ENCODE data around the gene ST6GAL1. TPM values are rescaled to one million over a fixed set of nuclear protein-coding genes. Genes with fewer than 3 reads are reported as not detected.

ST6GAL1 gene
- total RNA-seq, 1 experiment from 2014 or later: 15.6 TPM

DNA sequence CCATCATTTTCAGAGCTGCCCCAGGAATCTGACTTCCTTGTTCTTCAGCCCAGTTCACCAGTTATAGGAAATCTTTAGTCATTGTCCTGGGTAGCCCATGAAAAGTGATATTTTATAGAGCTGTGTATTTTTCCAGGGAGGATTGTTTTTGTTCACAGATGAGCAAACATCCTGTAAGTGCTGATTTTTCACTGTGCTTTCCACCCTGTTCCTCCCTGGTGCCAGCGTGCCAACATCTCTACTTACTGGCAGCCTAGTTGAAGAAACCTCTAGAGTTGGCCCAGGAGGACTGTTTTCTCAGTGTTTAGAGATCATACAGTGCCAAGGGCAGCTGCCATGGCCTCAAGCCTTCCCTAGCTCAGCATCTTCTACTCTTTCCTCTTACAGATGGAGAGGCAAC, 41.3 kb downstream of the ST6GAL1 start:
- POLR2A ChIA-PET: no interaction called here
- Histone ChIP-seq H3K36me3 (ENCODE audit: control insufficient read depth in 1 of 2, insufficient read depth in 2 of 2, low read length in 2 of 2) (peaks cover 0 to 2% of the 10 kb centered on the region in 2 experiments; a peak in 1 of 4 replicates), H3K9me3 (ENCODE audit: control insufficient read depth in 1 of 2, insufficient read depth in 1 of 2, low read depth in 1 of 2, low read length in 2 of 2) (no peaks in the 10 kb centered on the region), H3K9ac (ENCODE audit: low read length) (no peak overlapping the region), H3K4me2 (ENCODE audit: low read length) (no peak overlapping the region), H3K9me2 (ENCODE audit: insufficient read depth) (no peaks in the 10 kb centered on the region), H3K27me3 (ENCODE audit: insufficient read depth, low read length) (no peaks in the 10 kb centered on the region), H3K4me3 (replicated peaks in 1 of 2; ENCODE audit: low read depth in 1 of 2, low read length in 2 of 2) (no peak overlapping the region), H3K27ac (ENCODE audit: low read depth, low read length) (no peak overlapping the region), H2AFZ (ENCODE audit: low read depth, low read length, poor library complexity, severe bottlenecking) (no peak overlapping the region), H3K79me2 (ENCODE audit: insufficient read depth, low read length) (no peaks in the 10 kb centered on the region), H3K4me1 (ENCODE audit: control insufficient read depth in 1 of 2, insufficient read depth in 2 of 2, low read length in 2 of 2) (no peaks in the 10 kb centered on the region), H4K20me1 (ENCODE audit: insufficient read depth) (no peaks in the 10 kb centered on the region)
- CTCF ChIA-PET: interaction anchor here (1.5 kb wide), 1 partner anchor 122 kb away, joined by 3 read pairs; no protein-coding TSS in a partner anchor
- TF ChIP-seq POLR2AphosphoS5 (IDR thresholded peaks at IDR 0.05; ENCODE audit: low read depth, low read length) (no peak), EGR1 (IDR thresholded peaks at IDR 0.05; ENCODE audit: low read depth) (no peak), EZH2phosphoT487 (IDR thresholded peaks at IDR 0.05; ENCODE audit: borderline replicate concordance) (no peak), EZH2 (IDR thresholded peaks at IDR 0.05) (no peak), SIN3A (IDR thresholded peaks at IDR 0.05; ENCODE audit: low read depth) (no peak), FOSL1 (IDR thresholded peaks at IDR 0.05; ENCODE audit: low read depth) (no peak), ZNF274 (IDR thresholded peaks at IDR 0.05; ENCODE audit: low read depth, low read length) (no peak), CEBPB (IDR thresholded peaks at IDR 0.05; ENCODE audit: low read depth) (no peak)
- TF ChIP-seq, protein P1, sequence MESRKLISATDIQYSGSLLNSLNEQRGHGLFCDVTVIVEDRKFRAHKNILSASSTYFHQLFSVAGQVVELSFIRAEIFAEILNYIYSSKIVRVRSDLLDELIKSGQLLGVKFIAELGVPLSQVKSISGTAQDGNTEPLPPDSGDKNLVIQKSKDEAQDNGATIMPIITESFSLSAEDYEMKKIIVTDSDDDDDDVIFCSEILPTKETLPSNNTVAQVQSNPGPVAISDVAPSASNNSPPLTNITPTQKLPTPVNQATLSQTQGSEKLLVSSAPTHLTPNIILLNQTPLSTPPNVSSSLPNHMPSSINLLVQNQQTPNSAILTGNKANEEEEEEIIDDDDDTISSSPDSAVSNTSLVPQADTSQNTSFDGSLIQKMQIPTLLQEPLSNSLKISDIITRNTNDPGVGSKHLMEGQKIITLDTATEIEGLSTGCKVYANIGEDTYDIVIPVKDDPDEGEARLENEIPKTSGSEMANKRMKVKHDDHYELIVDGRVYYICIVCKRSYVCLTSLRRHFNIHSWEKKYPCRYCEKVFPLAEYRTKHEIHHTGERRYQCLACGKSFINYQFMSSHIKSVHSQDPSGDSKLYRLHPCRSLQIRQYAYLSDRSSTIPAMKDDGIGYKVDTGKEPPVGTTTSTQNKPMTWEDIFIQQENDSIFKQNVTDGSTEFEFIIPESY (IDR thresholded peaks at IDR 0.05; ENCODE audit: extremely low read depth, insufficient replicate concordance, low read length): no peak
- ATAC-seq (no peak), DNase-seq (ENCODE audit: low read depth, low spot score) (no peak)
- RAD21 ChIA-PET (ENCODE audit: low non-redundant PET in 1 of 2, low total read pairs in 2 of 2, uncharacterized antibody in 2 of 2, unreplicated experiment in 2 of 2): no interaction called here
- intact Hi-C loops (cut with micrococcal nuclease): no loop called here
- BruUV-seq (replicated peaks): no TSS peak

DNA sequence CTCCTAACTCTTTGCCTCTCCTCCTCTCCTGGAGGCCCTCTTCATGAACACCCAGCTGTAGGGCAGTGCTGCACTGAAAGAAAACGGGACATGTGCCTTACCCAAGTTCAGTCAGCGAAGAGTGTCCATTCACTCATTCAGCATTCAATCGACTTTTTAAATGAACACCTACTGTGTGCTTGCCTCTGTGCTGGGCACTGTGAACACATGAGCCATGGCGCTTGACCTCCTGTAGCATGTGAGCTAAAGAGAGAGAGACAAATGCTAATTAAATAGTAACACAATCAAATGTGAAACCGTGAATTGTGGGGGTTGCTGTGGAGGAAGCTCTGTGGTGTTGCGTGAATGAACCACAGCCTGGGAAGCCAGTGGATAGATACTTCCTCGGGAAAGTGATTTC, 43.4 kb downstream of the ST6GAL1 start:
- H2AFZ ChIP-seq (ENCODE audit: low read depth, low read length, poor library complexity, severe bottlenecking): no peak overlapping the region
- no peak overlapping the region for H3K9ac ChIP-seq (ENCODE audit: low read length)
- no peaks in the 10 kb centered on the region for H3K4me1 ChIP-seq (ENCODE audit: control insufficient read depth in 1 of 2, insufficient read depth in 2 of 2, low read length in 2 of 2)
- H3K4me2 ChIP-seq (ENCODE audit: low read length): no peak overlapping the region
- ChIA-PET POLR2A (no interaction called here), RAD21 (ENCODE audit: low non-redundant PET in 1 of 2, low total read pairs in 2 of 2, uncharacterized antibody in 2 of 2, unreplicated experiment in 2 of 2) (no interaction called here), CTCF (no interaction called here)
- DNase-seq (ENCODE audit: low read depth, low spot score) (no peak), ATAC-seq (no peak)
- H3K27ac ChIP-seq (ENCODE audit: low read depth, low read length): no peak overlapping the region
- no peaks in the 10 kb centered on the region for H4K20me1 ChIP-seq (ENCODE audit: insufficient read depth)
- no peaks in the 10 kb centered on the region for H3K79me2 ChIP-seq (ENCODE audit: insufficient read depth, low read length)
- no peaks in the 10 kb centered on the region for H3K9me3 ChIP-seq (ENCODE audit: control insufficient read depth in 1 of 2, insufficient read depth in 1 of 2, low read depth in 1 of 2, low read length in 2 of 2)
- TF ChIP-seq CBX3 (IDR thresholded peaks at IDR 0.05; ENCODE audit: low read depth) (no peak), SIN3A (IDR thresholded peaks at IDR 0.05; ENCODE audit: low read depth) (no peak), EZH2phosphoT487 (IDR thresholded peaks at IDR 0.05; ENCODE audit: borderline replicate concordance) (no peak)
- H3K9me2 ChIP-seq (ENCODE audit: insufficient read depth): no peaks in the 10 kb centered on the region
- BruUV-seq (replicated peaks): no TSS peak
- peaks cover 0 to 2% of the 10 kb centered on the region in 2 experiments; a peak in 1 of 4 replicates for H3K36me3 ChIP-seq (ENCODE audit: control insufficient read depth in 1 of 2, insufficient read depth in 2 of 2, low read length in 2 of 2)
- no peak overlapping the region for H3K4me3 ChIP-seq (replicated peaks in 1 of 2; ENCODE audit: low read depth in 1 of 2, low read length in 2 of 2)
- intact Hi-C loops (cut with micrococcal nuclease): no loop called here
- no peaks in the 10 kb centered on the region for H3K27me3 ChIP-seq (ENCODE audit: insufficient read depth, low read length)

Measured in HCT116 (cell line).